ENCODE measurements around the gene CHN1.

Gene CHN1

DNA sequence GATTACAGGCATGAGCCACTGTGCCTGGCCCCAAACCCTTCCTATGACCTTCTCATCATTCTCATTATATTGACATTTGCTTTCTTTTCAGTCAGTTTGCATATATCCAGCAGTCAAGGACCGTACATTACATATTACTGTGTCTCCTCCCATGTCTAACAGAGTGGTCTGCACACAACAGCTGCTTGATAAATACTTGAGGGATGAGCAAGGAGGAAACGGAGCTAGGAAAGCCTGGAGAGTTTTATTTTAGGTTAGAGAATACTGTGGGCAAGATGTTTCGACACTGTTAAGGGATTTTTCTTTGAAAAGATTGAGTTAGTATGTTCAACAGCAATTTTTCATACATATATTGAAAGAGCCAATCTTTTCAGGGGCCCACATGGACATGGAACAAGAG is 164.7 kb downstream of the CHN1 start:
- Histone ChIP-seq H3K27ac (ENCODE audit: low read depth, low read length) (no peak overlapping the region), H3K4me1 (ENCODE audit: control insufficient read depth in 5 of 5, insufficient read depth in 5 of 5, low read length in 5 of 5) (peaks cover 0 to 15% (median 8%) of the 10 kb centered on the region in 5 donors), H3K27me3 (ENCODE audit: control insufficient read depth in 5 of 5, insufficient read depth in 4 of 5, low read length in 5 of 5) (no peaks in the 10 kb centered on the region), H3K9ac (ENCODE audit: low read length in 5 of 5) (no peak overlapping the region), H3K36me3 (ENCODE audit: control insufficient read depth in 5 of 5, insufficient read depth in 5 of 5, low read length in 5 of 5) (no peaks in the 10 kb centered on the region), H3K4me3 (ENCODE audit: low read depth in 1 of 5, low read length in 5 of 5) (no peak overlapping the region), H3K9me3 (ENCODE audit: control insufficient read depth in 5 of 5, low read length in 5 of 5) (no peaks in the 10 kb centered on the region)

DNA sequence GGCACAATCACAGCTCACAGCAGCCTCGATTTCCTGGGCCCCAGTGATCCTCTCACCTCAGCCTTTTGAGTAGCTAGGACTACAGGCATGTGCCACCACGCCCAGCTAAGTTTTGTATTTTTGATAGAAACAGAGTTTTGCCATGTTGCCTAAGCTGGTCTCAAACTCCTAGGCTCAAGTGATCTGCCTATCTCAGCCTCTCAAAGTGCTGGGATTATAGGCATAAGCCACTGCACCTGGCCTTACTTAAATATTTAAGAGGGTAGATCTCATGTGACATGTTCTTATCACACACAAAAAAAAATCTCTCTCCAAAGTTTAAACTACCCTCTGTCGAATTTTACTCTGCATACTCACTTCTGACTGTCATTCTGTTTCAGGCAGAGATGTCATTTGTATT is 165.5 kb downstream of the CHN1 start:
- no peak overlapping the region for H3K9ac ChIP-seq (ENCODE audit: low read length in 5 of 5)
- no peaks in the 10 kb centered on the region for H3K36me3 ChIP-seq (ENCODE audit: control insufficient read depth in 5 of 5, insufficient read depth in 5 of 5, low read length in 5 of 5)
- no peak overlapping the region for H3K27ac ChIP-seq (ENCODE audit: low read depth, low read length)
- no peaks in the 10 kb centered on the region for H3K27me3 ChIP-seq (ENCODE audit: control insufficient read depth in 5 of 5, insufficient read depth in 4 of 5, low read length in 5 of 5)
- no peaks in the 10 kb centered on the region for H3K9me3 ChIP-seq (ENCODE audit: control insufficient read depth in 5 of 5, low read length in 5 of 5)
- H3K4me1 ChIP-seq (ENCODE audit: control insufficient read depth in 5 of 5, insufficient read depth in 5 of 5, low read length in 5 of 5) = peaks cover 0 to 15% (median 8%) of the 10 kb centered on the region in 5 donors
- H3K4me3 ChIP-seq (ENCODE audit: low read depth in 1 of 5, low read length in 5 of 5) = no peak overlapping the region

DNA sequence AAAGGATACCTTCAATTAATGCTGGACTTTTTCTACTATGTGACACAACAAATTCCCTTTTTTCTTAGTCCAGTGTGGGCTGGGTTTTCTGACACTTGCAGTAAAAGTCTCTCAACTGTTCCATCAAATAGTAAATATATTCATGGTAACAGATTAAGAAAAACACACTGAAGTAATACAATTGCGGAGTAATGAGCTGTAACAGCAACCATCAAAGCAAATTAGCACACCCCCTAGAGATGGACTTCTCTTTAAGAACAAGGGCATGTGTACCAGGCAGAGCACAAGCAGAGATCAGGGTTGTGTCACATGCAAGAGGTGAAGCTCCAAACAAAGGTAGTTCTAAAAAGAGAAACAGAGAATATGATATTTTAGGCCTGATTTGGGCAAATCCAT is 168.2 kb downstream of the CHN1 start:
- H3K9me3 ChIP-seq (ENCODE audit: control insufficient read depth in 5 of 5, low read length in 5 of 5) = peaks cover 0 to 5% (median 0%) of the 10 kb centered on the region in 5 donors
- no peak overlapping the region for H3K9ac ChIP-seq (ENCODE audit: low read length in 5 of 5)
- no peak overlapping the region for H3K27ac ChIP-seq (ENCODE audit: low read depth, low read length)
- H3K36me3 ChIP-seq (ENCODE audit: control insufficient read depth in 5 of 5, insufficient read depth in 5 of 5, low read length in 5 of 5) = no peaks in the 10 kb centered on the region
- peaks cover 0 to 9% (median 8%) of the 10 kb centered on the region in 5 donors for H3K4me1 ChIP-seq (ENCODE audit: control insufficient read depth in 5 of 5, insufficient read depth in 5 of 5, low read length in 5 of 5)
- no peak overlapping the region for H3K4me3 ChIP-seq (ENCODE audit: low read depth in 1 of 5, low read length in 5 of 5)
- H3K27me3 ChIP-seq (ENCODE audit: control insufficient read depth in 5 of 5, insufficient read depth in 4 of 5, low read length in 5 of 5) = no peaks in the 10 kb centered on the region

DNA sequence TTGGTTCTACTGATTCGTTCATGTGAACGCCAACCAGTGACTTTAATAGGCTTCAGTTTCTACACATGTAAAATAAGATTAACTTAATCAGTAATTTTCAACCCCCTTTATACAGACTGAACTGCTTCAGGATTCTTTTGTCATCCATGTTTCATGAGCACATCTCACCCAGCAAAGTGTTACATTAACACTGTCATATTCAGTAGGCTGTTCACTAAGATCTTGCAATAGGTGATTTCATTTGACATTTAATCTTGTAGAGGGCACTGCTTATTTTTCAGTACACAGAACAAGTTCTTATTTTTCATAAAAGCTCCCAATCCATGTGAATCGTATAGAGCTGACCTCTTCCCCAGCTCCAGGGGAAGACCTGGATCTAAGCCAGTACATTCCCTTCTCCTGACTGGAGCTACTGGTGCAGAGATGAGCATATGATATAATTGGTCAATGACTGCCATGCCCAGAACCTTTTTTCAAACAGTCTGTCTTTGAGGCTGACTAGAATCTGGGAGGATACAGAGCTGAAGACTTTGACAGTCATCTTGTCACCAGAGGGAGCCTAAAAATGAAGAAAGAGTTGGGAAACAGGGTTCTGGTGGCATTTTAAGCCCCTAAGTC is 168.7 kb downstream of the CHN1 start:
- peaks cover 0 to 9% (median 8%) of the 10 kb centered on the region in 5 donors for H3K4me1 ChIP-seq (ENCODE audit: control insufficient read depth in 5 of 5, insufficient read depth in 5 of 5, low read length in 5 of 5)
- no peaks in the 10 kb centered on the region for H3K36me3 ChIP-seq (ENCODE audit: control insufficient read depth in 5 of 5, insufficient read depth in 5 of 5, low read length in 5 of 5)
- no peaks in the 10 kb centered on the region for H3K27me3 ChIP-seq (ENCODE audit: control insufficient read depth in 5 of 5, insufficient read depth in 4 of 5, low read length in 5 of 5)
- no peak overlapping the region for H3K27ac ChIP-seq (ENCODE audit: low read depth, low read length)
- peaks cover 0 to 5% (median 0%) of the 10 kb centered on the region in 5 donors for H3K9me3 ChIP-seq (ENCODE audit: control insufficient read depth in 5 of 5, low read length in 5 of 5)
- no peak overlapping the region for H3K4me3 ChIP-seq (ENCODE audit: low read depth in 1 of 5, low read length in 5 of 5)
- no peak overlapping the region for H3K9ac ChIP-seq (ENCODE audit: low read length in 5 of 5)

DNA sequence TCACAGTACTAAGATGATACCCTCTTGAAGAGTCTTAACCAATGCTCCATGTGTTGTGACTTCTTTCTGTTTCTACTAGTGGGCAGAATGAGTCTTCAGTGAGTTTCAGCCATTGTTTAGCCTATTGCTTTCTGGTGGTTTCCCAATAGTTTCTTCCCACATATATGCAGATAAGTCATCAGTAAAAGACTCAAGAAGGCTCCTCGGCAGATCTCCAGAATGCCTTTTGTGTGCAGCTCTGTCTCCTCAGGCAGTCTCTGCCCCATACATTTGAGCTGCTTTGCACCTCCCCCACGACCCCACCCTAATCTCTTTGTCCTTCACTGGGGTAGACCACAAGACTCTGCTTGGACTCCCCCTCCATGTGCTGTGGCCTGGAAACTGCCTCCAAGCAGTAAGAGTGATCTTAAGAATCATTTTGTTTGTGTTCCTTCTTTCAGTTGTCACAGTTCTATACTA is 169.4 kb downstream of the CHN1 start:
- H3K9me3 ChIP-seq (ENCODE audit: control insufficient read depth in 5 of 5, low read length in 5 of 5) = peaks cover 0 to 5% (median 0%) of the 10 kb centered on the region in 5 donors

DNA sequence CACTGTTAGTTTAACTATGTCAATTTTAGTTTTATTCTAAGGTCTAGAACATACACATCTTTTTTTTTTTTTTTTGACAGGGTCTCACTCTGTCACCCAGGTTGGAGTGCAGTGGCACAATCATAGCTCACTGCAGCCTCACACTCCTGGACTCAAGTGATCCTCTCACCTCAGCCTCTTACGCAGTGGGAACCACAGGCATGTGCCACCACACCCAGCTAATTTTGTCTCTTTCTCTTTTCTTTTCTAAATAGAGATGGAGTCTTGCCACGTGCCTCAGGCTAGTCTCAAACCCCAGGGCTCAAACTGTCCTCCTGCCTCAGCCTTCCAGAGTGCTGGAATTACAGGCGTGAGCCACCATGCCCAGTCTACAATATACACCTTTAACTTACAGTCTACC is 171.4 kb downstream of the CHN1 start:
- Histone ChIP-seq H3K27ac (ENCODE audit: low read depth, low read length) (no peak overlapping the region), H3K9ac (ENCODE audit: low read length in 5 of 5) (no peak overlapping the region), H3K4me3 (ENCODE audit: low read depth in 1 of 5, low read length in 5 of 5) (no peak overlapping the region), H3K27me3 (ENCODE audit: control insufficient read depth in 5 of 5, insufficient read depth in 4 of 5, low read length in 5 of 5) (no peaks in the 10 kb centered on the region), H3K4me1 (ENCODE audit: control insufficient read depth in 5 of 5, insufficient read depth in 5 of 5, low read length in 5 of 5) (peaks cover 0 to 9% (median 8%) of the 10 kb centered on the region in 5 donors), H3K36me3 (ENCODE audit: control insufficient read depth in 5 of 5, insufficient read depth in 5 of 5, low read length in 5 of 5) (no peaks in the 10 kb centered on the region), H3K9me3 (ENCODE audit: control insufficient read depth in 5 of 5, low read length in 5 of 5) (peaks cover 0 to 5% (median 0%) of the 10 kb centered on the region in 5 donors)

More for the DNA sequence above, 169.4 kb downstream of the CHN1 start:
- Histone ChIP-seq H3K27ac (ENCODE audit: low read depth, low read length) (no peak overlapping the region), H3K4me1 (ENCODE audit: control insufficient read depth in 5 of 5, insufficient read depth in 5 of 5, low read length in 5 of 5) (peaks cover 0 to 9% (median 8%) of the 10 kb centered on the region in 5 donors), H3K4me3 (ENCODE audit: low read depth in 1 of 5, low read length in 5 of 5) (no peak overlapping the region), H3K9ac (ENCODE audit: low read length in 5 of 5) (no peak overlapping the region), H3K36me3 (ENCODE audit: control insufficient read depth in 5 of 5, insufficient read depth in 5 of 5, low read length in 5 of 5) (no peaks in the 10 kb centered on the region), H3K27me3 (ENCODE audit: control insufficient read depth in 5 of 5, insufficient read depth in 4 of 5, low read length in 5 of 5) (no peaks in the 10 kb centered on the region)

DNA sequence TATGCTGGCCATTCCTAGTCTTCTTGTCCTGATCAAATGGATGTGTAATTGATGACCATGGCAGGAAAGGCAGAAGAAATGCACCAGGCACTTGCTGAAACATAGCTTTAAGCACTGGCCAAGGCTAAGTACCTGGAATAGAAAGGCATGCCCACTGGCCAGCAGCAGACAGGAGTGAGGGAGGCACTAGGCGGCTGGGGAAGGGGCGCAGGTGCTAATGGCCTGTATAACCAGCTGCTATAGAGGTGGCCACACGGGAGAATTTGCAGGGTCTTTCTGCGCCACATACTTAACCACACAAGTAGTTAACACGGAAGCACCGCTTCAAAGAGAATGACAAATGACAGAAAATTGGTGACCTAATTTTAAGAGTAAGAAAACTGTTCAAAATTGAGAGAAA is 174.6 kb downstream of the CHN1 start:
- Histone ChIP-seq H3K9me3 (ENCODE audit: control insufficient read depth in 5 of 5, low read length in 5 of 5) (peaks cover 0 to 5% (median 0%) of the 10 kb centered on the region in 5 donors), H3K27ac (ENCODE audit: low read depth, low read length) (no peak overlapping the region), H3K36me3 (ENCODE audit: control insufficient read depth in 5 of 5, insufficient read depth in 5 of 5, low read length in 5 of 5) (no peaks in the 10 kb centered on the region), H3K9ac (ENCODE audit: low read length in 5 of 5) (no peak overlapping the region), H3K4me1 (ENCODE audit: control insufficient read depth in 5 of 5, insufficient read depth in 5 of 5, low read length in 5 of 5) (peaks cover 0 to 10% (median 0%) of the 10 kb centered on the region in 5 donors), H3K4me3 (ENCODE audit: low read depth in 1 of 5, low read length in 5 of 5) (no peak overlapping the region), H3K27me3 (ENCODE audit: control insufficient read depth in 5 of 5, insufficient read depth in 4 of 5, low read length in 5 of 5) (no peaks in the 10 kb centered on the region)

DNA sequence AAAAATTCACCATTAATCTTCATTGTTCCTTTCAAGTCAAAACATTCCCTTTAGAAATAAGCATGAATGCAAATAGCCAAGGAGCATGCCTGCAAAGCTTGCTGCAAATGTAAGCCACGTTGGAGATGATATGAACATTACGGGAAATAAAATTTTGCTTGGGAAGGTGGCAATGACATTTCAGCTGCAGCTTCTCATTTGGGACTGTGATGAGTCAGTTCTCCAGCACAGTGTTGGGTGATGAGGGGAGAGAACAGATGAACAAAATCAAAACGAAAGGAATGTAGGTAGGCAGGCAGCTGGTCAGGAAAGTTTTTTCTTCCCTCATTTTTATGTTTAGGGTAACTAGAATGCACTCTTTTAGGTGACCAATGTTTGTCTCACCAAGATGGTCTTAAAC is 175.6 kb downstream of the CHN1 start:
- Histone ChIP-seq H3K27ac (ENCODE audit: low read depth, low read length) (no peak overlapping the region), H3K27me3 (ENCODE audit: control insufficient read depth in 5 of 5, insufficient read depth in 4 of 5, low read length in 5 of 5) (no peaks in the 10 kb centered on the region)

DNA sequence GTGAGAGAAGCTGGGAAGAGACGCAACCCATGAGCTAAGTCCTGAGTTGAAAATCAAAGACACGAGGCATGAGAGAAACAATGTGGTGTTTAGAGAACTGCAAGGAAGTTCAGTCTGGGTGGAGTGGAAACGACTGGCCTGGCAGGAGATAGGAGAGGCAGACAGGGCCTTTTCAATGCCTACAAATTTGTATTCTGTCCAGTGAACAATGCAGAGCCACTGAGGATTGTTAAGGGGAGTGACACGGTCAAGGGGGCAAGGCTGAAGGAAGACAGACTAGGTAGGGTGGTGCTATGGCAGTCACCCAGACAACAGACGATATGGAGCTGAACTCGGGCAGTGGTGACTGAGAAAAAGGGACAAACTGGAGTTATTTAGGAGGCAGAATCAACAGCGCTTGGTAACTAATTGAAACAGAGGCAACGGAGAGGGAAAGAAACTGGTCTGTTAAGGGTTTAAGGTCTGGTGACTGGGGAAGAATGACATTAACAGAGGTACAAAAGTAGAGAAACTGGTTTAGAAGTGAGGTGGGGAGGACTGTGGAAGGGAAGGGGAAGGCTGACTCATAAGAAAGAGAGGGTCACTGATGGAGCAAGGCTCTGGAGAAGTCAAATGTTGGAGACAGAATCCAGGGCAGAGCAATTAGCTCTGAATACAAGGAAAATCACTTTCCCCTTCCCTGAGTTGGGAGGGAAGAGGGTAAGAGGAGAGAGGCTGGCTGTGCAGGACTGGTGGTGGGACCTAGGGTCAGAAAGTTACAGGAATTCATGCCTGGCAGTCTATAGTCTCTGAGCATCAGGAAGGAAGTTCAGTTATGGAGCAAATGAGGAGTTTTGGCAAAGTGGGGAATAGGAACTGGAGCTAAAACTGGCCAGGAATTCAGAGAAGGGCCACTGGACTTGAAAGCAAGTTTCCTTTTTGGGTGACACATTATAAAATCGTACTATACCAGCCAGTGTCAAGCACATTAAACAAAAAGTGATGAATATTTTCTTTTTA is 177.5 kb downstream of the CHN1 start:
- no peak overlapping the region for H3K9ac ChIP-seq (ENCODE audit: low read length in 5 of 5)
- H3K4me1 ChIP-seq (ENCODE audit: control insufficient read depth in 5 of 5, insufficient read depth in 5 of 5, low read length in 5 of 5) = peaks cover 0 to 10% (median 0%) of the 10 kb centered on the region in 5 donors
- no peaks in the 10 kb centered on the region for H3K9me3 ChIP-seq (ENCODE audit: control insufficient read depth in 5 of 5, low read length in 5 of 5)
- H3K27me3 ChIP-seq (ENCODE audit: control insufficient read depth in 5 of 5, insufficient read depth in 4 of 5, low read length in 5 of 5) = no peaks in the 10 kb centered on the region
- no peak overlapping the region for H3K4me3 ChIP-seq (ENCODE audit: low read depth in 1 of 5, low read length in 5 of 5)
- peak overlapping the region; percentile 7 for H3K27ac ChIP-seq (ENCODE audit: low read depth, low read length)
- no peaks in the 10 kb centered on the region for H3K36me3 ChIP-seq (ENCODE audit: control insufficient read depth in 5 of 5, insufficient read depth in 5 of 5, low read length in 5 of 5)

More for the DNA sequence above, 175.6 kb downstream of the CHN1 start:
- Histone ChIP-seq H3K9me3 (ENCODE audit: control insufficient read depth in 5 of 5, low read length in 5 of 5) (peaks cover 0 to 5% (median 0%) of the 10 kb centered on the region in 5 donors), H3K36me3 (ENCODE audit: control insufficient read depth in 5 of 5, insufficient read depth in 5 of 5, low read length in 5 of 5) (no peaks in the 10 kb centered on the region), H3K4me3 (ENCODE audit: low read depth in 1 of 5, low read length in 5 of 5) (no peak overlapping the region), H3K4me1 (ENCODE audit: control insufficient read depth in 5 of 5, insufficient read depth in 5 of 5, low read length in 5 of 5) (peaks cover 0 to 10% (median 0%) of the 10 kb centered on the region in 5 donors), H3K9ac (ENCODE audit: low read length in 5 of 5) (no peak overlapping the region)

DNA sequence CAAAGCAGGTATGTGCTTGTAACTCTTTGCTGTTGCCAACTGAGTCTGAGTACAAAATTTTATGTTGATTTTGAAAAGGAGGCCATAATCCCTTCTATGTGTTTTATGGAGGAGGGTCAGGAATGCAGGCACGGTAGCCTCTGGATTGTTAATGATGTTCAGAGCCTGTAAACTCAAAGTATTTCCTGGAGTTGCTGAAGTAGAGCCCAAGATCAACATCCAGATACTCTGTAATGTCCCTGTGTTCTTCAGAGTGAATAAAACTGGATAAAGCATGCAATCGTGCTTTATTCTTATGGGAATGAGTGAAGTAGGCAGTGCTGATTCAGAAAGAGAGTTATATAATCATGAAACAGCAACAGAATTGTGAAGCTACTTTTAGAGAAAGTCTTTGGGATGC is 179.1 kb downstream of the CHN1 start:
- H3K4me1 ChIP-seq (ENCODE audit: control insufficient read depth in 5 of 5, insufficient read depth in 5 of 5, low read length in 5 of 5) = peaks cover 0 to 10% (median 0%) of the 10 kb centered on the region in 5 donors
- no peak overlapping the region for H3K9ac ChIP-seq (ENCODE audit: low read length in 5 of 5)

More for the DNA sequence above, 179.1 kb downstream of the CHN1 start:
- Histone ChIP-seq H3K36me3 (ENCODE audit: control insufficient read depth in 5 of 5, insufficient read depth in 5 of 5, low read length in 5 of 5) (peaks cover 0 to 2% (median 0%) of the 10 kb centered on the region in 5 donors), H3K27me3 (ENCODE audit: control insufficient read depth in 5 of 5, insufficient read depth in 4 of 5, low read length in 5 of 5) (no peaks in the 10 kb centered on the region), H3K9me3 (ENCODE audit: control insufficient read depth in 5 of 5, low read length in 5 of 5) (no peaks in the 10 kb centered on the region), H3K27ac (ENCODE audit: low read depth, low read length) (no peak overlapping the region), H3K4me3 (ENCODE audit: low read depth in 1 of 5, low read length in 5 of 5) (no peak overlapping the region)
